GM23338 (cell line): ENCODE measurements around the gene CD58. TPM values are rescaled to one million over a fixed set of nuclear protein-coding genes. Genes with fewer than 3 reads are reported as not detected.

ENCODE experiments used
- ATAC-seq: fragments of 200-7000 bp; cut with Tn5 transposase; 3 replicates; pipeline ENCODE4 v1.9.1; 2020
- DNase-seq: peaks from one replicate; pipeline ENCODE4 v3.0.0-alpha.2; 2015; ENCODE audit warnings: low spot score
- H2AFZ ChIP-seq: fragments of 200-600 bp; sonication (generic); 2 replicates; pipeline ENCODE4 v1.8.0; 2016; ENCODE audit warnings: antibody characterized with exemption, mild to moderate bottlenecking, moderate library complexity
- H3F3A ChIP-seq: fragments of 200-600 bp; sonication (generic); replicated peaks from 2 replicates; pipeline ENCODE4 v1.8.0; 2017; ENCODE audit warnings: antibody characterized with exemption, mixed run types, low read depth
- H3K27ac ChIP-seq: fragments of 200-600 bp; sonication (generic); 2 replicates; pipeline ENCODE4 v1.6.1; 2016; ENCODE audit warnings: low read depth
- H3K27me3 ChIP-seq: fragments of 200-600 bp; sonication (generic); 2 replicates; pipeline ENCODE4 v1.8.0; 2016; ENCODE audit warnings: mild to moderate bottlenecking, mixed run types, moderate library complexity; ENCODE audit not compliant: insufficient read depth
- H3K36me3 ChIP-seq: fragments of 200-600 bp; sonication (generic); 2 replicates; pipeline ENCODE4 v1.8.0; 2016; ENCODE audit warnings: mild to moderate bottlenecking; ENCODE audit not compliant: insufficient read depth
- H3K4me1 ChIP-seq: fragments of 200-600 bp; sonication (generic); 2 replicates; pipeline ENCODE4 v1.8.0; 2016; ENCODE audit warnings: mild to moderate bottlenecking, moderate library complexity; ENCODE audit not compliant: insufficient read depth
- H3K4me2 ChIP-seq: fragments of 200-600 bp; sonication (generic); 2 replicates; pipeline ENCODE4 v1.7.1; 2017; ENCODE audit warnings: mixed run types
- H3K4me3 ChIP-seq: fragments of 200-600 bp; sonication (generic); 2 replicates; pipeline ENCODE4 v1.6.1; 2016; ENCODE audit warnings: mixed run types
- H3K79me2 ChIP-seq: fragments of 200-600 bp; sonication (generic); replicated peaks from 2 replicates; pipeline ENCODE4 v1.8.0; 2017; ENCODE audit warnings: mild to moderate bottlenecking; ENCODE audit not compliant: insufficient read depth
- H3K9me2 ChIP-seq: fragments of 200-600 bp; sonication (generic); 2 replicates; pipeline ENCODE4 v1.8.0; 2017; ENCODE audit not compliant: insufficient read depth
- H4K20me1 ChIP-seq: fragments of 200-600 bp; sonication (generic); replicated peaks from 2 replicates; pipeline ENCODE4 v1.8.0; 2017; ENCODE audit warnings: mild to moderate bottlenecking; ENCODE audit not compliant: insufficient read depth
- H3K27ac Mint-ChIP-seq: 2 replicates; pipeline ENCODE4 v1.8.0; 2020; ENCODE audit warnings: inconsistent platforms, mild to moderate bottlenecking, moderate library complexity, mixed read lengths
- H3K27me3 Mint-ChIP-seq: 3 replicates; pipeline ENCODE4 v1.8.0; 2022; ENCODE audit warnings: low read depth, mild to moderate bottlenecking, moderate library complexity, mixed read lengths, inconsistent platforms; ENCODE audit not compliant: insufficient read depth, poor library complexity
- H3K36me3 Mint-ChIP-seq: 3 replicates; pipeline ENCODE4 v1.8.0; 2021; ENCODE audit warnings: low read depth, mild to moderate bottlenecking, inconsistent platforms, moderate library complexity, mixed read lengths
- H3K4me1 Mint-ChIP-seq: 3 replicates; pipeline ENCODE4 v1.8.0; 2020; ENCODE audit warnings: mild to moderate bottlenecking, inconsistent platforms, mixed read lengths
- H3K4me3 Mint-ChIP-seq: 3 replicates; pipeline ENCODE4 v1.8.0; 2021; ENCODE audit warnings: moderate library complexity, mild to moderate bottlenecking, inconsistent platforms, mixed read lengths
- H3K9me3 Mint-ChIP-seq: 3 replicates; pipeline ENCODE4 v1.8.0; 2020; ENCODE audit warnings: moderate library complexity, mild to moderate bottlenecking, inconsistent platforms, mixed read lengths
- CREB1 ChIP-seq: fragments of 250-450 bp; sonication (Bioruptor Pico); IDR thresholded peaks from 2 replicates; pipeline ENCODE4 v1.5.0; 2020; ENCODE audit warnings: low read depth, mild to moderate bottlenecking, moderate library complexity
- CTCF ChIP-seq, 2 experiments: fragments of 200-600 bp in 1 of 2; sonication (generic) in 1 of 2; conservative IDR thresholded peaks; 2 replicates each; pipeline versions ENCODE4 v1.5.1 to v1.6.1; 2016 to 2017; ENCODE audit warnings: antibody characterized with exemption in 2 of 2, low read depth in 2 of 2, mild to moderate bottlenecking in 2 of 2, moderate library complexity in 1 of 2
- ETS1 ChIP-seq: IDR thresholded peaks from 2 replicates; pipeline ENCODE4 v1.6.1; 2016; ENCODE audit warnings: antibody characterized with exemption
- EZH2 ChIP-seq: fragments of 200-600 bp; sonication (generic); IDR thresholded peaks from one replicate; pipeline ENCODE4 v1.8.0; 2017; ENCODE audit warnings: antibody characterized with exemption, mild to moderate bottlenecking, low read depth; ENCODE audit not compliant: unreplicated experiment
- EZH2phosphoT487 ChIP-seq: fragments of 200-600 bp; sonication (generic); IDR thresholded peaks from one replicate; pipeline ENCODE4 v1.8.1; 2018; ENCODE audit warnings: antibody characterized with exemption; ENCODE audit not compliant: unreplicated experiment
- JUNB ChIP-seq: IDR thresholded peaks from one replicate; pipeline ENCODE4 v1.6.1; 2016; ENCODE audit warnings: antibody characterized with exemption; ENCODE audit not compliant: unreplicated experiment
- NANOG ChIP-seq: IDR thresholded peaks from 2 replicates; pipeline ENCODE4 v1.6.1; 2016; ENCODE audit warnings: antibody characterized with exemption, borderline replicate concordance
- POLR2AphosphoS5 ChIP-seq: IDR thresholded peaks from 2 replicates; pipeline ENCODE4 v1.6.1; 2016; ENCODE audit warnings: antibody characterized with exemption, low read depth
- REST ChIP-seq: IDR thresholded peaks from one replicate; pipeline ENCODE4 v1.6.1; 2018; ENCODE audit warnings: antibody characterized with exemption; ENCODE audit not compliant: unreplicated experiment
- STAT1 ChIP-seq: IDR thresholded peaks from one replicate; pipeline ENCODE4 v1.6.1; 2016; ENCODE audit warnings: antibody characterized with exemption; ENCODE audit not compliant: unreplicated experiment
- ZNF114 ChIP-seq: fragments of 250-450 bp; sonication (Bioruptor Pico); IDR thresholded peaks from 2 replicates; pipeline ENCODE4 v1.5.0; 2020; ENCODE audit warnings: mild to moderate bottlenecking, moderate library complexity
- ZNF331 ChIP-seq: fragments of 250-450 bp; sonication (Bioruptor Pico); IDR thresholded peaks from 2 replicates; pipeline ENCODE4 v1.5.0; 2020; ENCODE audit warnings: low read depth, mild to moderate bottlenecking, moderate library complexity
- ZNF462 ChIP-seq: fragments of 250-450 bp; sonication (Bioruptor Pico); IDR thresholded peaks from 2 replicates; pipeline ENCODE4 v1.5.0; 2020; ENCODE audit warnings: mild to moderate bottlenecking, moderate library complexity
- polyA plus RNA-seq: library from polyadenylated mRNA; unstranded; fragments of >200 nt; fragmentation: Nextera tagmentation; extraction: Ambion mirVana; gene quantifications from 2 replicates; pipeline ENCODE4 v1.2.1, GENCODE V29; 2016
- total RNA-seq: library from RNA; depleted of rRNA; stranded (reverse); fragments of >200 nt; shearing (Covaris generic); gene quantifications from 2 replicates; pipeline ENCODE4 v1.2.3, GENCODE V29; 2014

Gene CD58
- total and polyA plus RNA-seq, 2 experiments from 2014 or later, result 9.2 to 12.5 TPM

- no peak overlapping the region for H3K4me3 Mint-ChIP-seq
These were observed 88.3 kb downstream of the CD58 start for GRCh38 chr1:116482490-116482889.

More at GRCh38 chr1:116482490-116482889, 88.3 kb downstream of the CD58 start:
- Histone ChIP-seq H3K4me3 (no peak overlapping the region), H3K27me3 (no peaks in the 10 kb centered on the region), H3K9me2 (peaks cover 9% of the 10 kb centered on the region; the same call in 1 of the 2 replicates), H3K36me3 (no peaks in the 10 kb centered on the region), H3K79me2 (no peaks in the 10 kb centered on the region), H3K4me1 (peaks cover 16% of the 10 kb centered on the region), H3K27ac (no peak overlapping the region), H3F3A (no peaks in the 10 kb centered on the region), H4K20me1 (no peaks in the 10 kb centered on the region), H2AFZ (no peak overlapping the region), H3K4me2 (no peak overlapping the region)
- TF ChIP-seq ZNF331 (CRISPR knock-in tag) (no peak), ZNF462 (no peak), ZNF114 (CRISPR knock-in tag) (no peak), JUNB (no peak), CTCF (conservative IDR thresholded peaks at IDR 0.05; ENCODE audit: low read depth in 2 of 2) (no peak), POLR2AphosphoS5 (no peak), REST (no peak), EZH2phosphoT487 (no peak), CREB1 (CRISPR knock-in tag) (no peak), STAT1 (no peak), EZH2 (no peak), NANOG (no peak), ETS1 (no peak)
- no peak overlapping the region for H3K27ac Mint-ChIP-seq
- DNase-seq, result no peak
- no peaks in the 10 kb centered on the region for H3K9me3 Mint-ChIP-seq
- ATAC-seq, result no peak
- peaks cover 15% of the 10 kb centered on the region for H3K4me1 Mint-ChIP-seq
- no peaks in the 10 kb centered on the region for H3K36me3 Mint-ChIP-seq
- H3K27me3 Mint-ChIP-seq, result peaks cover 6% of the 10 kb centered on the region
